PFSK-1 (cell line): ENCODE data around the gene SEMA3E.

Source experiments
- POLR2AphosphoS5 ChIP-seq: IDR thresholded peaks from 2 replicates; pipeline ENCODE4 v1.6.1; 2012; ENCODE audit warnings: low read depth, mild to moderate bottlenecking, control low read depth, low read length, moderate library complexity
- TAF1 ChIP-seq: IDR thresholded peaks from 2 replicates; pipeline ENCODE4 v1.6.1; 2012; ENCODE audit warnings: low read length, control low read depth, borderline replicate concordance; ENCODE audit not compliant: insufficient read depth
- TF ChIP-seq, protein P1 (sequence below), 2 experiments: IDR thresholded peaks; 2 replicates each; pipeline versions ENCODE4 v1.6.1 to v1.8.0; 2011 to 2012; ENCODE audit warnings: low read depth in 2 of 2, low read length in 2 of 2, control low read depth in 1 of 2, inconsistent platforms in 1 of 2, mild to moderate bottlenecking in 1 of 2, moderate library complexity in 1 of 2; ENCODE audit not compliant: insufficient read depth in 1 of 2

GRCh38 chr7:83655951-83656556 is 7.1 kb upstream of the SEMA3E start:
- TF ChIP-seq POLR2AphosphoS5 (no peak), TAF1 (no peak)
- TF ChIP-seq, protein P1, sequence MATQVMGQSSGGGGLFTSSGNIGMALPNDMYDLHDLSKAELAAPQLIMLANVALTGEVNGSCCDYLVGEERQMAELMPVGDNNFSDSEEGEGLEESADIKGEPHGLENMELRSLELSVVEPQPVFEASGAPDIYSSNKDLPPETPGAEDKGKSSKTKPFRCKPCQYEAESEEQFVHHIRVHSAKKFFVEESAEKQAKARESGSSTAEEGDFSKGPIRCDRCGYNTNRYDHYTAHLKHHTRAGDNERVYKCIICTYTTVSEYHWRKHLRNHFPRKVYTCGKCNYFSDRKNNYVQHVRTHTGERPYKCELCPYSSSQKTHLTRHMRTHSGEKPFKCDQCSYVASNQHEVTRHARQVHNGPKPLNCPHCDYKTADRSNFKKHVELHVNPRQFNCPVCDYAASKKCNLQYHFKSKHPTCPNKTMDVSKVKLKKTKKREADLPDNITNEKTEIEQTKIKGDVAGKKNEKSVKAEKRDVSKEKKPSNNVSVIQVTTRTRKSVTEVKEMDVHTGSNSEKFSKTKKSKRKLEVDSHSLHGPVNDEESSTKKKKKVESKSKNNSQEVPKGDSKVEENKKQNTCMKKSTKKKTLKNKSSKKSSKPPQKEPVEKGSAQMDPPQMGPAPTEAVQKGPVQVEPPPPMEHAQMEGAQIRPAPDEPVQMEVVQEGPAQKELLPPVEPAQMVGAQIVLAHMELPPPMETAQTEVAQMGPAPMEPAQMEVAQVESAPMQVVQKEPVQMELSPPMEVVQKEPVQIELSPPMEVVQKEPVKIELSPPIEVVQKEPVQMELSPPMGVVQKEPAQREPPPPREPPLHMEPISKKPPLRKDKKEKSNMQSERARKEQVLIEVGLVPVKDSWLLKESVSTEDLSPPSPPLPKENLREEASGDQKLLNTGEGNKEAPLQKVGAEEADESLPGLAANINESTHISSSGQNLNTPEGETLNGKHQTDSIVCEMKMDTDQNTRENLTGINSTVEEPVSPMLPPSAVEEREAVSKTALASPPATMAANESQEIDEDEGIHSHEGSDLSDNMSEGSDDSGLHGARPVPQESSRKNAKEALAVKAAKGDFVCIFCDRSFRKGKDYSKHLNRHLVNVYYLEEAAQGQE (IDR thresholded peaks at IDR 0.05; ENCODE audit: insufficient read depth in 1 of 2, low read depth in 2 of 2, low read length in 2 of 2): no peak
